PC-9 (cell line): Measurements from ENCODE around the gene ARFIP1. TPM values are rescaled to one million over a fixed set of nuclear protein-coding genes. Genes with fewer than 3 reads are reported as not detected.

Experiments used
- BruUV-seq: library from RNA; stranded (reverse); fragments of 400-500 nt; replicated peaks from 2 replicates; lab custom pipeline; 2021; lab: Mats Ljungman, UMichigan
- CTCF ChIA-PET: fragments of 300-600 bp; sonication (Branson Sonifier 250); formaldehyde crosslinking; loops from one replicate; lab custom pipeline; 2022; ENCODE audit warnings: antibody characterized with exemption; lab: Charles Lee
- POLR2A ChIA-PET: fragments of 300-600 bp; sonication (Branson Sonifier 250); formaldehyde crosslinking; loops from one replicate; lab custom pipeline; 2022; ENCODE audit warnings: antibody characterized with exemption; ENCODE audit not compliant: unreplicated experiment; lab: Charles Lee
- DNase-seq, 2 experiments: peaks; one replicate each; pipeline versions ENCODE4 v3.0.0 to v3.0.0-alpha.2; 2015 to 2022; ENCODE audit warnings: mixed read lengths in 1 of 2
- H2AFZ ChIP-seq: fragments of 200-600 bp; sonication (generic); 2 replicates; pipeline ENCODE4 v1.8.1; 2017; ENCODE audit warnings: antibody characterized with exemption
- H3F3A ChIP-seq: fragments of 200-600 bp; sonication (generic); 2 replicates; pipeline ENCODE4 v1.8.1; 2017; ENCODE audit warnings: antibody characterized with exemption, mild to moderate bottlenecking, low read depth; ENCODE audit not compliant: insufficient read depth
- H3K27ac ChIP-seq: fragments of 200-600 bp; sonication (generic); 2 replicates; pipeline ENCODE4 v1.6.1; 2016; ENCODE audit warnings: mixed run types
- H3K27me3 ChIP-seq: fragments of 200-600 bp; sonication (generic); 2 replicates; pipeline ENCODE4 v1.6.1; 2016; ENCODE audit warnings: low read depth, mixed run types; ENCODE audit not compliant: insufficient read depth
- H3K36me3 ChIP-seq: fragments of 200-600 bp; sonication (generic); 2 replicates; pipeline ENCODE4 v1.6.1; 2016; ENCODE audit warnings: low read depth, mixed run types
- H3K4me1 ChIP-seq: fragments of 200-600 bp; sonication (generic); replicated peaks from 2 replicates; pipeline ENCODE4 v1.6.1; 2016; ENCODE audit warnings: mixed run types; ENCODE audit not compliant: insufficient read depth
- H3K4me2 ChIP-seq: fragments of 200-600 bp; sonication (generic); 2 replicates; pipeline ENCODE4 v1.6.1; 2017; ENCODE audit warnings: mixed run types
- H3K4me3 ChIP-seq: fragments of 200-600 bp; sonication (generic); 2 replicates; pipeline ENCODE4 v1.6.1; 2016; ENCODE audit warnings: mixed run types
- H3K79me2 ChIP-seq: fragments of 200-600 bp; sonication (generic); 2 replicates; pipeline ENCODE4 v1.6.1; 2017; ENCODE audit warnings: low read depth, mixed run types
- H3K9me2 ChIP-seq: fragments of 200-600 bp; sonication (generic); 2 replicates; pipeline ENCODE4 v1.8.1; 2017; ENCODE audit warnings: mild to moderate bottlenecking; ENCODE audit not compliant: insufficient read depth
- H3K9me3 ChIP-seq: fragments of 200-600 bp; sonication (generic); 2 replicates; pipeline ENCODE4 v1.8.1; 2016; ENCODE audit warnings: low read depth; ENCODE audit not compliant: insufficient read depth
- H4K20me1 ChIP-seq: fragments of 200-600 bp; sonication (generic); 2 replicates; pipeline ENCODE4 v1.8.1; 2017; ENCODE audit not compliant: insufficient read depth
- EZH2 ChIP-seq: fragments of 200-600 bp; sonication (generic); IDR thresholded peaks from 2 replicates; pipeline ENCODE4 v1.8.0; 2017; ENCODE audit warnings: antibody characterized with exemption, low read depth
- intact Hi-C: fragments of 100-400 bp; cut with micrococcal nuclease; formaldehyde crosslinking; loops from one replicate; pipeline ENCODE4 v1.10.0; 2022; ENCODE audit not compliant: unreplicated experiment
- total RNA-seq: library from RNA; stranded (reverse); gene quantifications from 2 replicates; pipeline ENCODE4 v1.2.3, GENCODE V29; 2021
- TF ChIP-seq, protein P1 (sequence below): fragments of 200-600 bp; sonication (generic); conservative IDR thresholded peaks from 2 replicates; pipeline ENCODE4 v1.6.1; 2017; ENCODE audit warnings: mixed run types, antibody characterized with exemption, mild to moderate bottlenecking, moderate library complexity

The ARFIP1 gene
- total RNA-seq, 1 experiment from 2014 or later, result 38.4 TPM

DNA sequence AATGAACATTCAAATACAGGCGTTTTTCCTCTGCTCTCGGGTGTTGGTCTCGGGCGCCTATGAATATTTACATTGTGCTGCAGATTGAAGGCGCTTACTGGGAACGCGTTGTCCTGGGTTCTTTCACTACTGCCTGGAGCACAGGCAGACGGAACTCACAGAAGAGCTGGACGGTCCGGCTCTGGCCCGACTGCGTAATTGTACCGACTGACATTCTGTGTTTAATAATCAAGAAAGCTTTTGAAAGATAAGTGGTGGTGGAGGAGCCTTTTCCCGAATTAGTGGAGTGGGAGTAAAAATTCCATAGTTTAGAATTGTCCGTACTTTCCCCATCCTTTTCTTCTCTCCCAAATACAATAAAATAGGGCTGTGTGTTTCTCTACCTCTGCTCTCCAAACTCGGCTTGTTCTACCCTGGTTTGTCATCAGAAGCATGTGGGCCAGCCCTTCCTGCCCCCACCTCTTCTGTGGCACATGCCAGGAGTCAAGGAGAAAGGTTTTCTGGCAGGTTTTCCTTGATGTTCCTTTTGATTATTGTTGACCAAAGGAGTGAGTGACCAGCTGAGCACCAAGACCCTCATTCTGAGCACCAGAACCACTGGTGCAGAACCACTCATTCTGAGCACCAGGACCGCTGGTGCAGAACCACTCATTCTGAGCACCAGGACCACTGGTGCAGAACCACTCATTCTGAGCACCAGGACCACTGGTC, 158.6 kb downstream of the ARFIP1 start:
- Histone ChIP-seq H3K9me3 (no peaks in the 10 kb centered on the region), H3K4me3 (peak overlapping the region; percentile 80; the same call in 1 of the 2 replicates), H2AFZ (no peak overlapping the region), H3K4me1 (peaks cover 4% of the 10 kb centered on the region; the same call in 1 of the 2 replicates), H3K4me2 (peak overlapping the region; percentile 98), H3K9me2 (no peaks in the 10 kb centered on the region), H4K20me1 (no peaks in the 10 kb centered on the region), H3K79me2 (0 out of 2 replicates have a peak, but pooled peaks cover 3% of the 10 kb centered on the region), H3F3A (peaks cover 11% of the 10 kb centered on the region; the same call in 1 of the 2 replicates), H3K27ac (no peak overlapping the region), H3K36me3 (no peaks in the 10 kb centered on the region), H3K27me3 (no peaks in the 10 kb centered on the region)
- BruUV-seq, result TSS peak; percentile 29
- TF ChIP-seq EZH2, result no peak
- TF ChIP-seq, protein P1, sequence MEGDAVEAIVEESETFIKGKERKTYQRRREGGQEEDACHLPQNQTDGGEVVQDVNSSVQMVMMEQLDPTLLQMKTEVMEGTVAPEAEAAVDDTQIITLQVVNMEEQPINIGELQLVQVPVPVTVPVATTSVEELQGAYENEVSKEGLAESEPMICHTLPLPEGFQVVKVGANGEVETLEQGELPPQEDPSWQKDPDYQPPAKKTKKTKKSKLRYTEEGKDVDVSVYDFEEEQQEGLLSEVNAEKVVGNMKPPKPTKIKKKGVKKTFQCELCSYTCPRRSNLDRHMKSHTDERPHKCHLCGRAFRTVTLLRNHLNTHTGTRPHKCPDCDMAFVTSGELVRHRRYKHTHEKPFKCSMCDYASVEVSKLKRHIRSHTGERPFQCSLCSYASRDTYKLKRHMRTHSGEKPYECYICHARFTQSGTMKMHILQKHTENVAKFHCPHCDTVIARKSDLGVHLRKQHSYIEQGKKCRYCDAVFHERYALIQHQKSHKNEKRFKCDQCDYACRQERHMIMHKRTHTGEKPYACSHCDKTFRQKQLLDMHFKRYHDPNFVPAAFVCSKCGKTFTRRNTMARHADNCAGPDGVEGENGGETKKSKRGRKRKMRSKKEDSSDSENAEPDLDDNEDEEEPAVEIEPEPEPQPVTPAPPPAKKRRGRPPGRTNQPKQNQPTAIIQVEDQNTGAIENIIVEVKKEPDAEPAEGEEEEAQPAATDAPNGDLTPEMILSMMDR, result no peak
- DNase-seq, result no peak
- ChIA-PET CTCF (interaction anchor here (0.7 to 1.0 kb wide), 3 partner anchors 9 to 35 kb away, joined by 3 to 5 read pairs (median 3); no protein-coding TSS in a partner anchor), POLR2A (interaction anchor here (0.6 kb wide), 1 partner anchor 30 kb away, joined by 29 read pairs; no protein-coding TSS in a partner anchor)
- intact Hi-C loops, result loop anchor here (5.0 kb wide), 1 partner anchor 59 kb away; no protein-coding TSS in a partner anchor

DNA sequence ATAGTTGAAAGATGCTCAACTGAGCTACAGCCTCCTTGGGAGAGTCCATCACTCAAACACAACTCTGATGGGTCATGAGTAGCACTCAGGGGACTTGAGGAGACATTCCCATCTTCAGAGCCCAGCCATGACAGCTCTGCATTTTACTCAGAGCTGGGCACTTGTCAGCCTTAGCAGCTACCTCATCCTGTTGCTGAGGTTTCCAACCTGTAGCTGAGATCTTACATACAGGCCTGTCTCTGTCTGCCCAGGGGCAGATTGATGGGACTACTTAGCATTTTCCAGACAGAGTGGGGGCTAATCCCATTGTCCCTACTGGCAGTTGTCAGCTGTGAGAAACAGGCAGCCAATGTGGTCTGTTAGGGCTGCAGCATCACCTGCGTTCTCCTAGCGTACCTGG, 159.9 kb downstream of the ARFIP1 start:
- H3K27me3 ChIP-seq, result no peaks in the 10 kb centered on the region
- no peaks in the 10 kb centered on the region for H3K36me3 ChIP-seq
- peaks cover 11% of the 10 kb centered on the region; the same call in 1 of the 2 replicates for H3F3A ChIP-seq
- no peak for TF ChIP-seq EZH2
- TF ChIP-seq, protein P1, result no peak
- no peak overlapping the region for H3K27ac ChIP-seq
- no peaks in the 10 kb centered on the region for H3K9me2 ChIP-seq
- H3K4me1 ChIP-seq, result peaks cover 4% of the 10 kb centered on the region; the same call in 1 of the 2 replicates
- no peaks in the 10 kb centered on the region for H3K9me3 ChIP-seq
- POLR2A ChIA-PET, result no interaction called here
- intact Hi-C loops, result loop anchor here (5.0 kb wide), 1 partner anchor 58 kb away; no protein-coding TSS in a partner anchor
- no peak overlapping the region for H2AFZ ChIP-seq
- DNase-seq, result no peak
- BruUV-seq, result no TSS peak
- 0 out of 2 replicates have a peak, but pooled peaks cover 3% of the 10 kb centered on the region for H3K79me2 ChIP-seq
- H3K4me2 ChIP-seq, result no peak overlapping the region
- no peak overlapping the region for H3K4me3 ChIP-seq
- CTCF ChIA-PET, result no interaction called here
- H4K20me1 ChIP-seq, result no peaks in the 10 kb centered on the region

DNA sequence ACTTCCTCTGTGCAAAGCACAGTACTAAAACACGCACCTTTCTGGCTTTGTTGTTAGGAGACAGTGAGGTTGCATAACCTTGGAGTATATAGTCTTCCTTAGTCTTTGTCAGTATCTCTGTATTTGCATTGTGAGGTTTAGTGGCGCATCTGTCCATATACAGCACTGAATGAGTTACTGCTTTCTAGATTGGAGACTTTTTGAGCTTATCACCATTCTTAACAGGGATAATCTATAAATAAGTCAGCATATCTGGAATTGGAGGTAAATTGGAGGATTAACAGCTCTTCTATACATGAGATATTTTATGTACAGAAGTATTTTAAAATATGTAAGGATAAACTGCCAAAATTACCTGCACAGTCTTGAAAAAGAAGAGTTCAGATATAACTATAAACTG, 160.7 kb downstream of the ARFIP1 start:
- POLR2A ChIA-PET, result interaction anchor here (0.5 to 0.6 kb wide), 2 partner anchors 408 to 1882 kb away, joined by 4 to 23 read pairs; no protein-coding TSS in a partner anchor
- H3K4me1 ChIP-seq, result no peaks in the 10 kb centered on the region
- H3K79me2 ChIP-seq, result 0 out of 2 replicates have a peak, but pooled peaks cover 3% of the 10 kb centered on the region
- intact Hi-C loops, result no loop called here
- H3K9me3 ChIP-seq, result no peaks in the 10 kb centered on the region
- no peak overlapping the region for H2AFZ ChIP-seq
- no peak for TF ChIP-seq EZH2
- TF ChIP-seq, protein P1, result no peak
- BruUV-seq, result no TSS peak
- no peaks in the 10 kb centered on the region for H4K20me1 ChIP-seq
- no peaks in the 10 kb centered on the region for H3K9me2 ChIP-seq
- H3F3A ChIP-seq, result peaks cover 3% of the 10 kb centered on the region; the same call in 1 of the 2 replicates
- H3K4me2 ChIP-seq, result no peak overlapping the region
- no peak for DNase-seq
- no peaks in the 10 kb centered on the region for H3K36me3 ChIP-seq
- H3K27me3 ChIP-seq, result no peaks in the 10 kb centered on the region
- H3K4me3 ChIP-seq, result no peak overlapping the region
- CTCF ChIA-PET, result no interaction called here
- H3K27ac ChIP-seq, result no peak overlapping the region
